Measurements from ENCODE around the gene VPS45. TPM values are rescaled to one million over a fixed set of nuclear protein-coding genes. Genes with fewer than 3 reads are reported as not detected.

The VPS45 gene
- total RNA-seq, 2 experiments from 2014 or later = 19.4 to 22.8 TPM

DNA sequence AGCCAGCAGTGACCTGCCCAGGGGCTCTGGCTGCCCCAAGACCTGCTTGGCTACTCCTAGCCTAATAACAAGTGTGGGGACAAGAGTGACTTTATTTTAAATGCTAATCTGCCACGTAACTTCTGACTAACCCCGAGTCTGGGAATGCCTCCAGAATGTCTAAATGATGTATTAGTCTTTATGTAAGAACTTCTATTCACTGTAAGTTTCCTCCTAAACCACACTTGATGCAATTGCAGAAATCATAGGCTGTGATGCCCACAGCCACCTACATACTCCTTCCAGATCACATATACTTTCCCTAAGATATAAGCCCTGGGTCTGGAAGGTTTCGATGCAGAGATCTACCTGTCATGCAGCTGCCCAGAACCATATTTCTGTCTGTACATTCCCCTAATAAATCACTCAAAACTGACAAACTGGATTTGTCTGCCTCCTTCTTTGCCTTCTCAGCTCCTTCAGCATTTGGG, 5.9 kb upstream of the VPS45 start:
- Mint-ChIP-seq H3K27me3 (no peaks in the 10 kb centered on the region), H3K4me1 (ENCODE audit: low read depth) (peaks cover 9% of the 10 kb centered on the region), H3K27ac (no peak overlapping the region), H3K36me3 (ENCODE audit: low read depth) (no peaks in the 10 kb centered on the region), H3K9me3 (no peaks in the 10 kb centered on the region), H3K4me3 (no peak overlapping the region)
- TF ChIP-seq, protein P1, sequence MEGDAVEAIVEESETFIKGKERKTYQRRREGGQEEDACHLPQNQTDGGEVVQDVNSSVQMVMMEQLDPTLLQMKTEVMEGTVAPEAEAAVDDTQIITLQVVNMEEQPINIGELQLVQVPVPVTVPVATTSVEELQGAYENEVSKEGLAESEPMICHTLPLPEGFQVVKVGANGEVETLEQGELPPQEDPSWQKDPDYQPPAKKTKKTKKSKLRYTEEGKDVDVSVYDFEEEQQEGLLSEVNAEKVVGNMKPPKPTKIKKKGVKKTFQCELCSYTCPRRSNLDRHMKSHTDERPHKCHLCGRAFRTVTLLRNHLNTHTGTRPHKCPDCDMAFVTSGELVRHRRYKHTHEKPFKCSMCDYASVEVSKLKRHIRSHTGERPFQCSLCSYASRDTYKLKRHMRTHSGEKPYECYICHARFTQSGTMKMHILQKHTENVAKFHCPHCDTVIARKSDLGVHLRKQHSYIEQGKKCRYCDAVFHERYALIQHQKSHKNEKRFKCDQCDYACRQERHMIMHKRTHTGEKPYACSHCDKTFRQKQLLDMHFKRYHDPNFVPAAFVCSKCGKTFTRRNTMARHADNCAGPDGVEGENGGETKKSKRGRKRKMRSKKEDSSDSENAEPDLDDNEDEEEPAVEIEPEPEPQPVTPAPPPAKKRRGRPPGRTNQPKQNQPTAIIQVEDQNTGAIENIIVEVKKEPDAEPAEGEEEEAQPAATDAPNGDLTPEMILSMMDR (IDR thresholded peaks at IDR 0.05) = no peak
- ChIA-PET POLR2A (no interaction called here), CTCF (no interaction called here)
- intact Hi-C loops (cut with micrococcal nuclease) = no loop called here
- DNase-seq (no peak), ATAC-seq (no peak)

GRCh38 chr1:150062113-150062512, 5.5 kb upstream of the VPS45 start:
- no peaks in the 10 kb centered on the region for H3K27me3 Mint-ChIP-seq
- H3K36me3 Mint-ChIP-seq (ENCODE audit: low read depth) = no peaks in the 10 kb centered on the region
- CTCF ChIA-PET = no interaction called here
- DNase-seq = no peak
- H3K4me1 Mint-ChIP-seq (ENCODE audit: low read depth) = peaks cover 9% of the 10 kb centered on the region
- intact Hi-C loops (cut with micrococcal nuclease) = no loop called here
- no peaks in the 10 kb centered on the region for H3K9me3 Mint-ChIP-seq
- TF ChIP-seq, protein P1 (IDR thresholded peaks at IDR 0.05) = no peak
- POLR2A ChIA-PET = no interaction called here
- no peak for ATAC-seq
- H3K27ac Mint-ChIP-seq = no peak overlapping the region
- no peak overlapping the region for H3K4me3 Mint-ChIP-seq

- Mint-ChIP-seq H3K27me3 (no peaks in the 10 kb centered on the region), H3K4me3 (peak overlapping the region; percentile 96), H3K4me1 (ENCODE audit: low read depth) (peaks cover 27% of the 10 kb centered on the region), H3K27ac (no peak overlapping the region), H3K36me3 (ENCODE audit: low read depth) (peaks cover 12% of the 10 kb centered on the region), H3K9me3 (no peaks in the 10 kb centered on the region)
- intact Hi-C loops (cut with micrococcal nuclease) = no loop called here
- ChIA-PET POLR2A (interaction anchor here (0.9 to 6.0 kb wide), 2 partner anchors 51 to 178 kb away, joined by 3 to 48 read pairs; a partner anchor contains a TSS), CTCF (interaction anchor here (1.3 to 2.4 kb wide), 4 partner anchors 54 to 122 kb away, joined by 3 to 17 read pairs (median 6); no protein-coding TSS in a partner anchor)
- ATAC-seq (no peak), DNase-seq (no peak)
- TF ChIP-seq, protein P1 (IDR thresholded peaks at IDR 0.05) = no peak
These were observed 2.2 kb upstream of the VPS45 start for GRCh38 chr1:150065184-150065871.

- H3K36me3 Mint-ChIP-seq (ENCODE audit: low read depth) = peaks cover 12% of the 10 kb centered on the region
- DNase-seq (no peak), ATAC-seq (no peak)
- POLR2A ChIA-PET = interaction anchor here (0.5 to 6.0 kb wide), 5 partner anchors 85 to 179 kb away, joined by 3 to 48 read pairs (median 5); a partner anchor contains a TSS
- CTCF ChIA-PET = interaction anchor here (1.0 to 1.4 kb wide), 2 partner anchors 9 to 104 kb away, joined by 3 to 4 read pairs; no protein-coding TSS in a partner anchor
- H3K4me1 Mint-ChIP-seq (ENCODE audit: low read depth) = peaks cover 27% of the 10 kb centered on the region
- no peaks in the 10 kb centered on the region for H3K27me3 Mint-ChIP-seq
- peak overlapping the region; percentile 96 for H3K4me3 Mint-ChIP-seq
- H3K27ac Mint-ChIP-seq = peak overlapping the region; percentile 98
- no peaks in the 10 kb centered on the region for H3K9me3 Mint-ChIP-seq
- TF ChIP-seq, protein P1 (IDR thresholded peaks at IDR 0.05) = peak; percentile 10
- intact Hi-C loops (cut with micrococcal nuclease) = no loop called here
These were observed 1.2 kb upstream of the VPS45 start for GRCh38 chr1:150066328-150066727.

GRCh38 chr1:150066838-150067183, 765 bp upstream of the VPS45 start:
- peaks cover 12% of the 10 kb centered on the region for H3K36me3 Mint-ChIP-seq (ENCODE audit: low read depth)
- DNase-seq (peak; percentile 64), ATAC-seq (peak; percentile 19)
- intact Hi-C loops (cut with micrococcal nuclease) = no loop called here
- peak overlapping the region; percentile 96 for H3K4me3 Mint-ChIP-seq
- peak overlapping the region; percentile 98 for H3K27ac Mint-ChIP-seq
- TF ChIP-seq, protein P1 (IDR thresholded peaks at IDR 0.05) = no peak
- H3K27me3 Mint-ChIP-seq = no peaks in the 10 kb centered on the region
- H3K4me1 Mint-ChIP-seq (ENCODE audit: low read depth) = peaks cover 27% of the 10 kb centered on the region
- ChIA-PET CTCF (interaction anchor here (1.0 to 2.8 kb wide), 3 partner anchors 9 to 104 kb away, joined by 3 to 19 read pairs (median 4); no protein-coding TSS in a partner anchor), POLR2A (interaction anchor here (0.6 to 6.0 kb wide), 5 partner anchors 57 to 180 kb away, joined by 3 to 48 read pairs (median 5); partner anchors contain the start of gene OTUD7B)
- no peaks in the 10 kb centered on the region for H3K9me3 Mint-ChIP-seq
